Measurements from ENCODE around the gene LRPAP1. TPM values are rescaled to one million over a fixed set of nuclear protein-coding genes. Genes with fewer than 3 reads are reported as not detected.

LRPAP1 gene
- total RNA-seq, 2 donors from 2014 or later: 175 to 270 TPM

DNA sequence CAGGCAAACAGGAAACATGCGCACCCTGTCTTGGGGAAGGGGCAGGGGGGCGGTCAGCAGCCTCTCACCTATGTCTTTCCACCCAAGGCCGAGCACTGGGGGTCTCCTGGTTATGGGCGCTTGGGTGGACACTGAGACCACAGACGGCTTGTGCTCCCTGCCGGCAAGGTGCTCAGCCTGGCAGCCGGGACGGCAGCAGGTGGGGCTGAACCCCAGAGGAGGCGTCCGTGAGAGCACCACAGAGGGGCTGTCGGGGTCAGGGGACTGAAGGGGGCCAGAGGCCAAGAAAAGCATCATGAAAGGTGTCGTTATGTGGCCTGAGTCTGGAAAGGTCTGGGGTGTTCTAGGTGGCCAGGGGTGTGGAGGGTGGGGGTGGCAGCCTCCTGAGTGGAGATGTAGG lies 49.5 kb downstream of the LRPAP1 start:
- TF ChIP-seq CTCF (IDR thresholded peaks at IDR 0.05) (no peak), POLR2AphosphoS5 (IDR thresholded peaks at IDR 0.05) (no peak), POLR2A (IDR thresholded peaks at IDR 0.05) (no peak)
- no peak overlapping the region for H3K4me3 ChIP-seq
- H3K36me3 ChIP-seq: no peaks in the 10 kb centered on the region
- H3K4me1 ChIP-seq (replicated peaks): peaks cover 17% of the 10 kb centered on the region
- no peaks in the 10 kb centered on the region for H3K27me3 ChIP-seq (replicated peaks; ENCODE audit: insufficient read depth)
- no peak for DNase-seq (ENCODE audit: low spot score)
- 93% methylated on average over 12 of the region's 12 CpGs for WGBS
- H3K9me3 ChIP-seq: no peaks in the 10 kb centered on the region
- intact Hi-C loops (cut with DNase I): no loop called here
- no peak overlapping the region for H3K27ac ChIP-seq

- intact Hi-C loops (cut with DNase I): no loop called here
- Histone ChIP-seq H3K27me3 (replicated peaks; ENCODE audit: insufficient read depth) (peaks cover 5% of the 10 kb centered on the region), H3K9me3 (no peaks in the 10 kb centered on the region), H3K4me3 (no peak overlapping the region), H3K4me1 (replicated peaks) (peaks cover 17% of the 10 kb centered on the region), H3K36me3 (no peaks in the 10 kb centered on the region), H3K27ac (no peak overlapping the region)
- TF ChIP-seq POLR2AphosphoS5 (IDR thresholded peaks at IDR 0.05): no peak
- no peak for TF ChIP-seq POLR2A (IDR thresholded peaks at IDR 0.05)
- TF ChIP-seq CTCF (IDR thresholded peaks at IDR 0.05): no peak
- WGBS: 74% methylated on average over 19 of the region's 19 CpGs
- DNase-seq (ENCODE audit: low spot score): no peak
Measured at GRCh38 chr4:3481783-3482393, 50.3 kb downstream of the LRPAP1 start.

GRCh38 chr4:3481113-3481531 lies 51.1 kb downstream of the LRPAP1 start:
- DNase-seq (ENCODE audit: low spot score): no peak
- intact Hi-C loops (cut with DNase I): no loop called here
- no peaks in the 10 kb centered on the region for H3K9me3 ChIP-seq
- H3K27ac ChIP-seq: no peak overlapping the region
- no peak for TF ChIP-seq CTCF (IDR thresholded peaks at IDR 0.05)
- no peak for TF ChIP-seq POLR2A (IDR thresholded peaks at IDR 0.05)
- no peak for TF ChIP-seq POLR2AphosphoS5 (IDR thresholded peaks at IDR 0.05)
- no peaks in the 10 kb centered on the region for H3K36me3 ChIP-seq
- 47% methylated on average over 5 of the region's 5 CpGs for WGBS
- H3K4me3 ChIP-seq: no peak overlapping the region
- H3K27me3 ChIP-seq (replicated peaks; ENCODE audit: insufficient read depth): peaks cover 5% of the 10 kb centered on the region
- H3K4me1 ChIP-seq (replicated peaks): peaks cover 17% of the 10 kb centered on the region

GRCh38 chr4:3480528-3481112 lies 51.6 kb downstream of the LRPAP1 start:
- Histone ChIP-seq H3K27ac (no peak overlapping the region), H3K36me3 (no peaks in the 10 kb centered on the region), H3K4me1 (replicated peaks) (peaks cover 17% of the 10 kb centered on the region), H3K9me3 (no peaks in the 10 kb centered on the region), H3K4me3 (no peak overlapping the region), H3K27me3 (replicated peaks; ENCODE audit: insufficient read depth) (peaks cover 5% of the 10 kb centered on the region)
- peak; percentile 66 for DNase-seq (ENCODE audit: low spot score)
- intact Hi-C loops (cut with DNase I): no loop called here
- WGBS: 17% methylated on average over 17 of the region's 17 CpGs
- no peak for TF ChIP-seq POLR2A (IDR thresholded peaks at IDR 0.05)
- TF ChIP-seq POLR2AphosphoS5 (IDR thresholded peaks at IDR 0.05): peak; percentile 36
- peak; percentile 88 to 97 (median 95) for TF ChIP-seq CTCF (IDR thresholded peaks at IDR 0.05)

All from prostate gland (tissue), 2 donors.